NCI-H345 (cell line): Measurements from ENCODE around the gene GFAP.

Experiments used
- DNase-seq: peaks from one replicate; lab custom pipeline; 2025; lab: John Stamatoyannopoulos, UW

Gene GFAP

DNA sequence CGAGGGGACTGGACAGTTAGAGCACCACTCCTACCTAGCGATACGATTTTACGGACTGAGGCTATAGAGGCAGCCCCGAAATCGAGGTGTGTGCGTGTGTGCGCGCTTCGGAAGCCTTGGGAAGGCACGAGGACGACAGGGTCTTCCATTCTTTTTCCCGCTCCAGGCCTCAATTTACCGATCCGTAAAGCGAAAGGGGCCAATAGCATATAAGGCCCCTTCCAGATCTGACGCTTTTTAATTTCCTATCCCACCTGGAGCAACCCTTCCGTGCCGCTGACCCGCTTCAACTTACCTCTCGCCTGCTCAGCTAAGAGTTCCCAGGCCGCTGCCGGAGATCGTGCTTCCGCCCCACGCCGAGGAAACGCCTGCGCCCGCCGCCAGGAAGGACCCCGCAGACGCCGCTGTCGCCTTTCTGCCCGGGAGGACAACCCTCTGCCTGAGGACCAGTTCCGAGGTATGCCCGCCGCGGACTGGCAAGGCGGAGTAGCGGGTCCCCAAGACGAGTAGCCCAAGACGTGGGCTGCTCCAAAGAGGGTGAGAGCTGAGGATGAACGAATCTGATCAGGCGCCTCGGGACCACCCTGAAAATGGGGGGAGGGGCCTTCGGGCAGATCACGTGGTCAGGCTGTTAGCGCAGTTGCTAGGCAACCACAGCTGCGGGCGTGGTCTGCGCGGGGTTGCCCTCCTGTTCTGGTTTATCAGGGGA lies 16.1 kb downstream of the GFAP start, which contains the start of gene EFTUD2:
EFTUD2 (minus strand) TSS at position 372 of the 709 bp plus-strand sequence. CDS start 4,924 bp downstream, outside the sequence.
- peak; percentile 91 for DNase-seq

DNA sequence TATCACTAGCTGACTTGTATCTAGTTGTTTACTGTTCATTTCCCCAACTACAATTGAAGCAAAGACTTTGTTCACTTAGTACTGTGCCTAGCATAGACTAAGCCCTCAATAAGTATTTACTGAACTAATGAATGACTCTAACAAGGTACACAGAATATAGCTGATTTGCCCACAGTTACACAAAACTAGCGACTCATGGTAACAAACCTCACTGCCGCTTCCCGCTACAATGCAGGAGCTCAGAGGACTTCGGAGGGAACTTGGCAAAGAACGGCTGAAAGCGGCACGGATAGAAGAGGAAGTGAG lies 16.6 kb downstream of the GFAP start:
- no peak for DNase-seq

DNA sequence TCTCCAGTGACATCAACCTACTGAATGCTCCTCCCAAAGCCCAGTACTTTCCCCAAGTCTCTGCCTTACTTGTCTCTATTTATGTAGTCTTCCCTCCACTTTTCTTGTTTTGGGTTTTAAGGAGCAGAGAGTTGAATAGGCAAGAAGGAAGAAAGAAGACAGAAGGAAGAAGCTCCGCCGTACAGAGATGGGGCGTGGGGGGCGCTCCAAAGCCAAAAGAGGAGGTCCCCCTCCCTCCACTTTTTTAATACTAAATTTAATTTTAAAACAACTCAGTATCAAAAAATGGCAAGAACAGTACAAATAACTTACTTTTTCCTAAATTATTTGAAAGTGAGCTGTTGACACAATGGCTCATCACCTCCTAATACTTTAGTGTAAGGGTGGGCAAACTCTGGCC lies 20.7 kb downstream of the GFAP start:
- no peak for DNase-seq

DNA sequence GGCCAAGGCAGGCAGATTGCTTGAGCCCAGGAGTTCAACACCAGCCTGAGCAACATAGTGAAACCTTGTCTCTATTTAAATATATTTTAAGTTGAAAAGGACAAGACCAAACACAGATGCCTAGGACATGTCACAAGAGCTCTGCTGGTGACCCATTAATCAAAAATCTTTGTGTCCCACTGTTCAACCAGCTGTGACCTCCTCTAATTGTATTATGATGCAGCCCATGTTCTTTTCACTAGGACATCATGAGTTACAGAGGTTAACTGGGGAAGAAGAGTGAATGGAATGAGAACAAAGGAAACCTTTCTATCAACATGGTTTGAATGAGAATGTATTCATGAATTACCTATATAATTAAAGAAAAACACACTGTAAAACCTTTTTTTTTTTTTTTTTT lies 23.1 kb downstream of the GFAP start:
- no peak for DNase-seq

DNA sequence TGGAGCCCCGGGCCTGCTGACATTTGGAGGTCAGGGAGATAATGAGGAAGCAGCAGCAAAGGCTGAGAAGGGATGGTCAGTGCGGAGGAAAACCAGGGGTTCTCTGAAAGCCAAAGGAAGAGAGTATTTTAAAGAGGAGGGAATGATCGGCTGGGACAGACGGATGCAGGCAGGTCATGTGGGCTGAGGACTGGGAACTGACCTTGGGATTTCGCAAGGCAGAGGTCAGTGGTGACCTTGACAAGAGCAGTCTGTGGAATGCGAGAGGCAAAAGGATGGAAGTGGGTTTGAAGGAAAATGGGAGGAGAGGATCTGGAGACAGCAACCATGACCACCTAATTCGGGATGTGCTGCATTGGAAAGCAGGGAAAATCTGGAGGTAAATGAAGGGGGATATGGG lies 26.3 kb downstream of the GFAP start:
- DNase-seq = no peak

DNA sequence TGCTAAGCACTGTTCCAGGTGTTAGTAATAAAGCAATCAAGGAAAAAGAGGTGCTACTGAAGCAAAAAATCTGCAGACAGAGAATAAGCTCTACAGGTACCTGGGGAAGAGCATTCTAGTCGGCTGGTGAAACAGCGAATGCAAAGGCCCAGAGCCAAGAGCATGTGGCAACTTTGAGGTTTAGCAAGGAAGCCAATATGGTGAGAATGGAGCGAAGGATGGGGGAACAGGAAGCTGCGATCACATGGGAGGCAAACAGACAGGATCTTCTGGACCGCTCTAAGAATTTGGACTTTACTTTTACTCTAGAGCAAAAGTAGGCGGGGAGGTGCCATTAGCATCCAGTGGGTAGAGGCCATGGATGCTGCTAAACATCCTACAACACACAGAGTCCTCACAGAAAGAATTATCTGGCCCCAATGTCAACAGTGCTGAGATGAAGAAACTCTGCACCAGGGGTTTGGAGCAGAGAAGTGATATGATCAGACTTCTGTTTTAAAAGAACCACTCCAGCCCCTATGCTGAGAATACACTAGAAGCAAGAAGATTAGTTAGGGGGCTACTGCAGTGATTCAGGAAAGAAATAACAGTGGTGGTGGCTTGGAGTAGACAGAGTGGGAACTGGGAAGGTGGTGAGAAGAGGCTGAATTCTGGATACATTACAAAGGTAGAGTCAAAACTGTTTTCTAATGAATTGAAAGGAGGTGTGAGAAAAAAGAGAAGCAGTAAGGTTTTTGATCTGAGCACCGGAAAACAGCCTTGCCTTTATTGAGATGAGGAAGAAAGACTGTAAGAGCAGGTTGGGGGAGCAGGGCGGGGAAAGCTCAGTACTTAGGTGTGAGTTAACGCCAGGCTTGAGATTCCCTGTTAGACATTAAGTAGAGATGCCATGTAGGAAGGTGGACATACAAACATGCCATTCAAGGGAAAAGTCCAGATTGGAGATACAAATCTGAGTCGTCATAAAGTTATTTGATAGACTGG lies 27.0 kb downstream of the GFAP start:
- DNase-seq = no peak

DNA sequence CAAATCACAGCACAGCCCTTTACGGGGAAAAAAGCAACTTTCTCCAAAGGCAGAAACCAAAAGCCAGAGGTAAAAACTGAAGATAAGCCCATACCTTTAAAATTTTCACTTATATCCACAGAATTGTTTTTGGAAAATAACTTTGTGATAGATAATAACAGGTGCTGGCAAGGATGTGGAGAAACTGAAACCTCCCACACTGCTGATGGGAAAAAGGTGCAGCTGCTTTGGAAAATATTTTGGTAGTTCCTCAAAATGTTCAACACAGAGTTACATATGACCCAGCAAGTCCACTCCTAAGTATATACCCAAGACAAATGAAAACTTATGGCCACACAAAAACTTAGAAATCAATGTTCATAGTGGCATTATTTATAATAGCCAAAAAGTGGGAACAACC lies 28.3 kb downstream of the GFAP start:
- DNase-seq = no peak

DNA sequence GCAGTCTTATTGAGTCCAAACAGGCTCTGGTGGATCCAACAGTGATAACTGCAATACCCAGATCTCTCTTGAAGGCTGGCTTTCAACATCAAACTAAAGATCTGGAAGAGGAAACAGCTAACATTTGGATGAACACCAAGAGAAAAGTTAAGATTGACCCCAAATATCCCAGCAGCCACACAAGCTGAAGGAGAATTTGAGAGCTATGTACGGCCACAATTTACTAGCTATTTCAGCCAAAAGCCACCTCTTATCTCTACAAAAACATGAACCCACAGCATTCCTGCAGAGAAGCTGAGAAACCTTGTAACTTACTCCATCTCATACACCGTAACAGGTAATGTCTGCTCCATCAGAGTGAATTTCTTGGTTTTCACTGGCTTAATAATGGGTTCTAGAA lies 30.4 kb downstream of the GFAP start:
- DNase-seq = no peak

DNA sequence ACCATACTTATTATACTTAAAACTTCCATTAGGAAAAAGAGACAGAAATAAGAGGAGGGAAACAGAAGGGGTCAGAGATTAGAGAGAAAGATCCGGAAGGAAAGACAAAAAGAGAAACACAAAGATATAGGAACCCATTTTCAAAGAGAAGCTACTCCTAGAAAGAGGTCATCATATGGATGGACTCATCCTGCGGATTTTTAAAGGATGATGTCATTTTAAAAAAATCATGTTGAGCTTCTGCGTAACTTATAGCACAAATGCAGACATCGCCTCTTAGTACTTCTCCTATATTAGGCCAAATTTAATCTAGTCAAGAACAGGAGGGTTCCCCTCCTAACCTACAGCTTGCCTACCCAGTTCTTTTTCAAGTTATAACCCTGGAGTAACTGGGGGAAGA lies 34.2 kb downstream of the GFAP start:
- DNase-seq = no peak

DNA sequence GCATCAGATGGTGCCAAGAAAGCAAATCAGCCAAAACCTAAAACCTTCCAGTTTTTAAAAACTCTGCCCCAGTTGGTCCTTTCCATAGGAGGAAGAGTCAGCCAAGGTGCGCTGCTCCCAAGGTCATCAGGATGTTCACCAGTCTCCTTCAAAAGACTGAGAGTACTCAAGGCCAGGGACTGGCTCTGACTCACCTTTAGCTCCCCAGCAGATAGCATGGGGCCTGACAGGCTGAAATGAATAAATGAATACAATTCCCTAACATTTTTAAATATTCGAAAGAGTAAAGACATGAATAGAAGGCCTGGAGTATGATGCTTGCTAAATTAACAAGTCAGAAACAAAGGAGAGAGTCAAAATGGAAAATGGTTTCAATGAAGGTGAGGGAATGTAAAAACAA lies 35.2 kb downstream of the GFAP start:
- DNase-seq = no peak

DNA sequence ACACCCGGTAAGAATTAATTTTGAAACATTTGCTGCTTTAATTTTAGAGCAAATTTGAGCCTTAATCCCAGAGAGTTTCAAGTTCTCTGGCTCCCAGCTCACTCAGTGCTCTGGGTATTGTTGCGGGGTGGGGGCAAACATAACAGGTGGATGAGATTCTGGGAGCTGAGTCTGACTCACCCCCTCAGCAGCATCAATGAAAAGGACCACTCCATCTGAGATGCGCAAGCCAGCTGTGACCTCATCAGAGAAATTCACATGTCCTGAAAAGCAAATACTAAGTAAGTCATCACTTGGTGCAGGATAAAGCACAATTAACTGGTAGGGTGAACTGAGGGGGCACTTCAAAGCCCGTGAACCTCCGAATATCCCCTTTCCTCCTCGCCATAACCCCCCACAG lies 35.9 kb downstream of the GFAP start:
- no peak for DNase-seq

DNA sequence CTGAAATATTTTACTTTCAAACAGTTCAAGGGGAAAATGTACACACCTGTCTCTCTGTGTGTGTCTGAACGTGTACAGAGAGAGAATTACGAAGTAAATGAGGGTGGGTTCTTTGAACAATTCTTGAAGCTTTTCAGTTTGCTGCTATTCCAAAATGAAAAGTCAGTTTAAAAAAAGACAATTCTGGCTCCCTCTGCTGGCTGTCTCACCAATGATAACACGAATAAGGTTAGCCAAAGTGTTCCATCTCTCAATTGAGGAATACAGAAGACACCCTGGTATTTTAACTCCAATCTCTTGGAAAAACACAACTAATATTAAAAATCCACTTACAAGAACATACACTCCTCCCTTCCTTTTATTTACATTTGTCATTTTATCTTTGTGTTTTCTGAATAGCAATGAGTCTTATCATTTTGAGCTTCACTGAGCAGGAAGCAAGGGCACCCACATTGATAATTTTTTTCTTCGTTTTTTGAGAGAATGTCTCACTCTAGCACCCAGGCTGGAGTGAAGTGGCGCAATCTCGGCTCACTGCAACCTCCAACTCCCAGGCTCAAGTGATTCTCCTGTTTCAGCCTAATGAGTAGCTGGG lies 36.6 kb downstream of the GFAP start:
- peak; percentile 28 for DNase-seq

DNA sequence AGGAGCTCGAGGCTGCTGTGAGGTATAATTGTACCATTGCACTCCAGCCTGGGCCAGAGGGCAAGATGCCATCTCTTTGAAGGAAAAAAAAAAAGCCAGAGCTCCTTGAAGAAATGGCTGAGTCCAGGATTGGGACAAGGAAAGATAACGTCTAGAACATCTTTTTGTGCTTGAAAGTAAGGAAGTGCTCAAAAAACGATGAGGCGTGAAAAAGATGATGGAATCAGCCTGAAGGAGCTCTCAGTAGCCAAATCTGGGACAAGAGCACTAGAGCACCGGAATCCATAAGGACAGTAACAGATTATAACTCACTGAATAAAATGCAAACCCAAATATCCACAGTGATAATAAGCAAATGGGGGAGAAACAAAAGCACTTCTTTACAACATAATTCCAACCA lies 38.2 kb downstream of the GFAP start:
- no peak for DNase-seq

DNA sequence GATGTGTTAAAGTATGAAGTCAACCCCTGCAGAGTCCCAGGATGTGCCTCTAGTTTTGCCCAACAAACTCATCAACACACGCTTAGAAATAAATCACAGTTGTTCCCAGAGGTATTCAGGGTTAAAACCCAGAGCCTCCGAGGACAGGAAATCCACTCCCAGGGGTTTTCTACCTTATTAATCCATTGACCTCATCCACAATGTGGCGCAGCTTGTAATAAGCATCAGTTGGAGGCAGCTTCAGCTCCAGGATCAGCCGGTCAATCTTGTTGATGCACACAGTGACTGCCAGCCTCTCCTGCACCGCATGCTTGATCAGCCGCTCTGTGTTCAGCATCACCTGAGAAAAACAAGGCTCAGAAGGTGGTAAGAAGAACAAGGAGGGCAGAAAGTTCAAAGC lies 39.5 kb downstream of the GFAP start:
- DNase-seq = no peak

DNA sequence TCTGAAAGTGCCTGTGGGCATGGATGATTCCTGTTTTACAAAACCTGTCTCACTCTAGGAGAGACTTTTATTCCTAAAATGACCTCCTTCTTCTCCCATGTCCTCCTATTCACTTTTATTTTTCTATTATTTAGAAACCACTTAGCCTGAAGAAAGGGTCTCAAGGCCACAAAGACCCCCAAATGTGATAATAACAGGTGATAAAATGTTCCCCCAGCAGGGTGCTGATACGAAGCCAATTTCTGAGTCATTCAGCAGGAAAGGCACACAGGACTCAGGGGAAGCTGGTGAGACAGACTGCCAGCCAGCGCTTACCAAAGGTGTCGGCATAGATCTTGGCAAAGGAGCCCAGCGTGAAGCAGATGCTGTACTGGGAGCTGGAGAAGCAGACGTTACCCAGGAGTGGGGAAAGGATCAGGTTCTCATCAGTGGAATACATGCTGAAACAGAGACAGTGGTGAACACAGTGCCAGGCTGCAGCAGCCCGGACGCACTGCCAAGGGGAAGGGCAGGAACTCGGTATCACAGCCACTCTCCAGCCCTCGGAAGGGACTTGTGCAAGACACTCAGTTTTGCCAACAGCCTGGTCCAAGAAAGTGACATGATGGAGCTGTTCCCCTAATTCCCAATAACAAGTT lies 43.0 kb downstream of the GFAP start:
- DNase-seq = peak; percentile 95

DNA sequence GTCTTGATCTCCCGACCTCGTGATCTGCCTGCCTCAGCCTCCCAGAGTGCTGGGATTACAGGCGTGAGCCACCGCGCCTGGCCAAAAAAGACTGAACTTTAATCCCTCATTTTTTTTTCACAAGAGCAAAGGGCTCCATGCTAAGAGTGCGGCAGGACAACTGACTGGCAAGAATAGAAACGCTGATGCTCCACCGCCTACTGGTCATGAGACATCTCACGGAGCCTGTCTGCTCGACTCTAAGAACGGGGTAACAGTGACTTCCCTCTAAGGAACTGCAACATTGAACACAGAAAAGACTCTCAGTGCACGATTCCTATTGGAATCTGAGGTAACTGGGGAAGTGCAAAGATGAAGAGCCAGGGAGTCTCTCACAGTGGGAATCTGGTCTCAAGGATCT lies 43.7 kb downstream of the GFAP start:
- DNase-seq = no peak

DNA sequence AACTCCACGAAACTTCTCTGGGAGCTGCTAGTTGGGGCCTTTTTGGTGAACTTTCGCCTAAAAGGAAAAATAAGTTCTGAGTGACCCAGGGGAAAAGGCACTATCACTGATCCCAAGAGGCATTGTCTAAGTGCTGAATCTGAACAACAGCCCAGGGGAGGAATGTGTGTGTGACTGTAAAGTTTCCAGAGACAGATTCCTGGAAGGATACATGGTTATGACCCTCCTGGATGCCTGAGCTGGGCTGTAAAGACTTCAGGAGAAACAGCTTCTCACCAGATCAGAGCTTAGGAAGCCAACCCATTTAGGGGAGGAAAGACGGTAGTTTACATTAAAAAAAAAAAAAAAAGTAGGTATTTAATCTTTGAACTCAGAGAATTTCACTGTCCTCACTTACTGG lies 47.5 kb downstream of the GFAP start:
- DNase-seq = no peak

DNA sequence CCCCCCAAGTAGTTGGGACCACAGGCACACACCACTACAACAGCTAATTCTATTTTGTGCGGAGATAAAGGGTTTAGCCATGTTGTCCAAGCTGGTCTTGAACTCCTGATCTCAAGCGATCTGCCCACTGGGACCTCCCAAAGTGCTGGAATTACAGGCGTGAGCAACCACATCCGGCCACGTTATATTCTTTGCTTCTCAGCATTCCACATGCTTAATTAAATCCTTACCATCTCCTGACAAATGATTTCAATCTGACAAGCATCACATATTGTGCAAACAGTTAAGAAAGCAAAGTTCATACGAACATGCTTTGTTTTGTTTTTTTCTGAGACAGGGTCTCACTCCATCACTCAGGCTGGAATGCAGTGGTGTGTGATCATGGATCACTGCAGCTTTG lies 49.4 kb downstream of the GFAP start:
- no peak for DNase-seq

DNA sequence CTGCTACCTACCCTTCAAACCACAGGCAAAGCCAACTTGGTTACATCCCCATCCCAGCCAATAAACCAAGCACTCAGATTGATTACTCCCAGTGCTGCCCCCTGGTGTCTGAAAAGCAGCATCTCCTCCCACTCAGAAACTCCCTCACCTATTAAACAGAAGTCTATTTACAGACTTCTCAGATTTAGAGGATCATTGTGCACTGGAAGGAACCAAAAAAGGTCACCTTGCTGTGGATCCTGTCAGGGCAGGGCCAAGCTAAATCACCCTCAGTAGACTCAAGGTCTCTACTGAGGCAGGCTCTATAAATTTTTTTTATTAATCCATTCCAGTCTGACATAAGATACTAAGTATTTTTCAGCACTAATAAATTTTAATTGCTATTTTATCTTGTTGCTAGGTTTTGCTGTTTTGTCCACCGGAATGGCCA lies 50.1 kb downstream of the GFAP start:
- peak; percentile 72 for DNase-seq

DNA sequence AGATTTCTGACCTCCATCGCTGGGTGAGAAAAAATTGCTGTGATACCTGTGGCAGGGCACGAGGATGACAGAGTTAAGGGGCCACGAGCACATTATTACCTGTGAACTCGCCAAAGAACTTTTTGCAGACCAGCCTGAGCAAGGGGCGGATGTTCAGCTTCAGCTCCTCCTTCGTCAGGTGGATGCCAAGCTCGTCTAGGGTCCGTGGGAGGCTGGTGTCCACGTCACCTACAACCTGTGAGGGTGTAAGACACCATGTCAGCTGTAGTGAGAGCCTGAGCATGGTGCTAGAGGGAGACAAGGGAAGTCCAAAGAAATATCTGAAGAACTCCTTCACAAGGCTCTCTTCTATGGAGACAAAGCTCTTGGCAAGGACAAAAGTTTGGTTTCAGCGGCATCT lies 50.5 kb downstream of the GFAP start:
- no peak for DNase-seq

DNA sequence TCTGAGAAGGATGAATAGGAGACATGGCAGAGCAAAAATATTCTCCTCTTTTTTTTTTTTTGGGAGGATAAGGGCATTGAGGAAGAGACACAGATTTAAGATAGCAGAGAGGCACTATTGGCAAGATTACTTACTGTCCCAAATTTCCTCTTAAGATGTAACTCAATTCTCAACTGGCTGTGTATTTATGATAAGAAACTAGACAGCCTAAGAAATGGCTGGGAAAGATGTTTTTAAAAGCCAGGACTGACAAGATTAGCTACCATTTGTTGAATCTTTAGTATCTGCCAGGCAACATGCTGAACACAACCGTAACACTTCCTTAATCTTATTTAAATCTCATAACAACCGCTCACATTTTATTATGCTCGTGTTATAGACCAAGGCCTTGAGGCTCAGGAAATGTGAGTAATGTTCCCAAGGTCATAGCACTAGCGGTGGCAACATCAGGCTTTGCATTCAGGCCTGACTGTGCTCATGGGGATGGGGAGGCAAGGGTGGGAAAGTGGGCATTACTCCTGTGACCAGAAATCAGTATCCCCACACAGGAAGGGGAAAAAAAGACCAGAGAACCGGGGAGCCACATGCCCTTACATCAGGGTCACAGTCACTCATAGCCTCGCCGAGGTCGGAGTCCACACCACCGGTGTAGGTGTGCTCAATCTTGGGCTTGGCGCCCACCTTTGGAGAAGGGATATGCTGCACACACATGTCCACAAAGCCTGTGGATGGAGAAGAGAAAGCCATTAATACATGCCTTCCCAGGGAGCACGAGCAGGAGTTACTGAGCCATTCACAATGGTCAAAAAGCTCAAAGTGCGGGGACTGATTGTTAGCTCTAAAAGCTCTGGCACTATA lies 52.0 kb downstream of the GFAP start:
- DNase-seq = no peak
